IPS-18a (cell line): ENCODE results near the gene EPHA3.

Experiments
- H3K27ac ChIP-seq: one replicate; pipeline ENCODE4 v1.5.1; 2013; ENCODE audit warnings: low read length
- H3K27me3 ChIP-seq: one replicate; pipeline ENCODE4 v1.6.1; 2013; ENCODE audit warnings: mild to moderate bottlenecking, low read length; ENCODE audit not compliant: control insufficient read depth, insufficient read depth
- H3K36me3 ChIP-seq: one replicate; pipeline ENCODE4 v1.6.1; 2013; ENCODE audit warnings: low read depth, low read length; ENCODE audit not compliant: control insufficient read depth
- H3K4me1 ChIP-seq: one replicate; pipeline ENCODE4 v1.6.1; 2013; ENCODE audit warnings: low read depth, low read length; ENCODE audit not compliant: control insufficient read depth
- H3K4me3 ChIP-seq: one replicate; pipeline ENCODE4 v1.5.1; 2013; ENCODE audit warnings: low read length
- H3K9ac ChIP-seq: one replicate; pipeline ENCODE4 v1.6.1; 2013; ENCODE audit warnings: mild to moderate bottlenecking, low read length, moderate library complexity
- H3K9me3 ChIP-seq: one replicate; pipeline ENCODE4 v1.6.1; 2013; ENCODE audit warnings: low read depth, low read length; ENCODE audit not compliant: control insufficient read depth

EPHA3 gene

DNA sequence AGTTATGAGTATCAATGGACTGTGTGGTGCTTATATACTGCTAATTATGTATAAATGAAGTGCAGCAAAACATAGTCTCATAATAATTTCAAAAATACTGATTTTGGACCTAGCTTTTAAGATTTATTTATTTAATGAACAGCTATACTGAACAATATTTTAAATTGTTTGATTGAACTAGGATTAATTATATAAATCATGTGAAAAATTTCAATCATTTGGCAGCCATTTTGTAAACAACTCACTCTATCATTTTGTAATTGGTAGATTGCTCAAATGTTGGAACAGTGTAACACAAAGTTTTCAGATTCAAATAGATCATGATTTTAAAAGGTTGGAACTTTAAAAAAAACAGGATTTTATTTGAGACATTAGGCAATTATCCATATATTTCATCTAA is 47.0 kb downstream of the EPHA3 start:
- Histone ChIP-seq H3K27ac (no peak overlapping the region), H3K9ac (no peak overlapping the region), H3K4me1 (no peaks in the 10 kb centered on the region), H3K4me3 (no peak overlapping the region), H3K36me3 (no peaks in the 10 kb centered on the region), H3K27me3 (no peaks in the 10 kb centered on the region), H3K9me3 (no peaks in the 10 kb centered on the region)

DNA sequence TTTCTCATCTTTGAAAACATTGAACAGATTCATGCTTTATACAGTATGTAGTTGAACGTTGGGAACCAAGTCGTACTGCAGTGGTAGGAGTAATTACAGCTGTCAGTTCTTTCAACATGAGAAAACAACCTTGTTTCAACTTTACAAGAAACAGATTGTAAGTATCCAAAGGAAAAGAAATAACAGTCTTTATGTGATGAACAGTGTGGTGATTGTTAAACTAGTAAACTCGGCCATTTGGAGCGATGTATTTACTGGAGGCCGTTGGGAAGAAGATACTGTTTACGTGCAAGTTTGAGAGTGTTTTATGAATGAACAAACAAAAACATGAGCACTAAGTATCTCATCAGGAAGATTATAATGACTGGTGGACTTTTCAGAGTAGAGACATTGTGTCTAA is 48.4 kb downstream of the EPHA3 start:
- no peaks in the 10 kb centered on the region for H3K4me1 ChIP-seq
- no peaks in the 10 kb centered on the region for H3K27me3 ChIP-seq
- H3K36me3 ChIP-seq = no peaks in the 10 kb centered on the region
- H3K9me3 ChIP-seq = no peaks in the 10 kb centered on the region
- H3K9ac ChIP-seq = no peak overlapping the region
- H3K27ac ChIP-seq = no peak overlapping the region
- H3K4me3 ChIP-seq = no peak overlapping the region

DNA sequence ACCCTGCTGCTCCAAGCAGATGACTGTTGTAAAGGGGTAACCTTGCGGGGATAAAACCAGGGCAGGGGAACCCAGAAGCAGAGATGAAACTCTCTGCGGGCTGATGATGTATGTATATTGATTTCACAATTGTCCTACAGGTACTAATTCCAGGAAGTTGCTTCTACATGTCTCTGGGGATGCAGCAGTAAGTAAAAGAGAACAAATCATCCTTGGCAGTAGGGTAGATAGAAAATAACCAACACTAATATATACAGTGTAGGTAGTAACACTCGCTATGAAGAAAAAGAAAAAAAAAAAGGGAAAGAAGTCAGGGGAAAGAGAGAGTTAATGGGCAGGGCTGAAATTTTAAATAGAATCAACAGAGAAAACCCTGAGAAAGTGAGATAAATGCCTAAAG is 50.2 kb downstream of the EPHA3 start:
- H3K4me3 ChIP-seq = no peak overlapping the region
- H3K27me3 ChIP-seq = no peaks in the 10 kb centered on the region
- H3K9me3 ChIP-seq = no peaks in the 10 kb centered on the region
- H3K27ac ChIP-seq = no peak overlapping the region
- no peaks in the 10 kb centered on the region for H3K36me3 ChIP-seq
- no peaks in the 10 kb centered on the region for H3K4me1 ChIP-seq
- no peak overlapping the region for H3K9ac ChIP-seq

DNA sequence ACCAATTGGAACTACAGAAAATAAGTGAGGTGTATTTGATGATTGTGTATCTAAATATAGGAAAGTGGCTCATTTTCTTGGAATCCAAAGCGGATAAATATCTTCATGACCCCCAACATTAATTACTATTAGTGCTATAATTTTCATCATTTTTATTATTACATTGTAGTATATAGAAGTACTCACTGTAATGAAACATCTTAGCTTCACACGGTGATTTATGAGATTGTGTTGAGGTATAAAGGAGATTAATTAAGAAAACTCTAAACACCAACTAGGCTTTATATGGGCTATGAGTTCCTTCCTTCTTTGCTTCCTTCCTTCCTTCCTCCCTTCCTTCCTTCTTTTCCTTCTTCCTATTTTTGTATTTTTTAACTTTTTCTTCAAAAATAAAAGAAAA is 52.2 kb downstream of the EPHA3 start:
- Histone ChIP-seq H3K4me1 (peaks cover 7% of the 10 kb centered on the region), H3K9me3 (no peaks in the 10 kb centered on the region), H3K27me3 (no peaks in the 10 kb centered on the region), H3K36me3 (no peaks in the 10 kb centered on the region), H3K9ac (no peak overlapping the region), H3K4me3 (no peak overlapping the region), H3K27ac (no peak overlapping the region)

DNA sequence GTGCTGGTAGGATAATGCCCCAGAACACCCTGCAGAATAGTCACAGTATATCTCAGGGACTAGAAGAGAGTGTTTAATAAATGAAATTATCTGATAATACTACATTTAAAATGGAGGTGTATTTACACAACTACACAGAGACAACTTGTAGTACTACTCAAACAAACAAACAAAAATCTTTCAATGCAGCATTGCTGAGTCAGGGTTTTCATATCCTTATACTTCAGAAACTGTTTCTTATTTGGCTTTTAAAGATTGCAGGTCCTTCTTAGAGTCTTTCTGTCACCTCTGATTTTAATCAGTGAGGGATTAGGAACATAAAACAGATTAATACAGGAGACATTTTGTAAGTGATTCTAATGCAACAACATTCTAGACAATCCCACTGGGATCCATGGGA is 57.4 kb downstream of the EPHA3 start:
- no peak overlapping the region for H3K27ac ChIP-seq
- H3K4me3 ChIP-seq = no peak overlapping the region
- no peaks in the 10 kb centered on the region for H3K9me3 ChIP-seq
- peaks cover 23% of the 10 kb centered on the region for H3K4me1 ChIP-seq
- no peak overlapping the region for H3K9ac ChIP-seq
- H3K27me3 ChIP-seq = no peaks in the 10 kb centered on the region
- no peaks in the 10 kb centered on the region for H3K36me3 ChIP-seq

DNA sequence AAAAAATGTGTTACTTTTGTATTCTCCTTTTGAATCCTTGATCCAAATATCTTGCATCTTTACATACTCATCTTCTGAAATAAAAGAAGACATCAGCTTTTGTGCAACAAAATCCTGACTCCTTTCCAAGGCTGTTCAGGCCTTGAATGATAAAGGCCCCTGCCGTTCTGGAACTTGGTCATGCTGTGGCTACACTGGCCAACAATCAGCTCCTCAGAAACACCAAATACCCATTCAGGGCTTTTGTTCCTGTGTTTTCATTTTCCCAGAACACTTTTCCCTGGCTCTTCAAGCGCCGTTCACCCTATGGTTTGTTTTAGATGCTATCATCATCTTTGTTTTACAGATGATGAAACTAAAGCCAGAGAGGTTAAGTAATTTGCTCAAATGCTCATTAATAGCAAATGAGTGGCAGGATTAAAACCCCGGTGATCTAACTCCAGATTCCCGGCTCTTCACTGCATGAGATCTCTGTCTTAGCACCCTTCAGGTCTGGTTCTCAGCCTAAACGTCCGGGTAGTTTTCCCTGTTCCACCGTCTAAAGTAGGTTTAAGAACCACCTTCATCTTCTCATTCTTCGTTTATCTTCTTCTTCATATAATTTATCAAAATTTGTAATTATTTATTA is 58.3 kb downstream of the EPHA3 start:
- Histone ChIP-seq H3K27me3 (no peaks in the 10 kb centered on the region), H3K27ac (no peak overlapping the region), H3K9ac (no peak overlapping the region), H3K36me3 (no peaks in the 10 kb centered on the region), H3K9me3 (no peaks in the 10 kb centered on the region), H3K4me3 (peak overlapping the region; percentile 3), H3K4me1 (peaks cover 23% of the 10 kb centered on the region)

DNA sequence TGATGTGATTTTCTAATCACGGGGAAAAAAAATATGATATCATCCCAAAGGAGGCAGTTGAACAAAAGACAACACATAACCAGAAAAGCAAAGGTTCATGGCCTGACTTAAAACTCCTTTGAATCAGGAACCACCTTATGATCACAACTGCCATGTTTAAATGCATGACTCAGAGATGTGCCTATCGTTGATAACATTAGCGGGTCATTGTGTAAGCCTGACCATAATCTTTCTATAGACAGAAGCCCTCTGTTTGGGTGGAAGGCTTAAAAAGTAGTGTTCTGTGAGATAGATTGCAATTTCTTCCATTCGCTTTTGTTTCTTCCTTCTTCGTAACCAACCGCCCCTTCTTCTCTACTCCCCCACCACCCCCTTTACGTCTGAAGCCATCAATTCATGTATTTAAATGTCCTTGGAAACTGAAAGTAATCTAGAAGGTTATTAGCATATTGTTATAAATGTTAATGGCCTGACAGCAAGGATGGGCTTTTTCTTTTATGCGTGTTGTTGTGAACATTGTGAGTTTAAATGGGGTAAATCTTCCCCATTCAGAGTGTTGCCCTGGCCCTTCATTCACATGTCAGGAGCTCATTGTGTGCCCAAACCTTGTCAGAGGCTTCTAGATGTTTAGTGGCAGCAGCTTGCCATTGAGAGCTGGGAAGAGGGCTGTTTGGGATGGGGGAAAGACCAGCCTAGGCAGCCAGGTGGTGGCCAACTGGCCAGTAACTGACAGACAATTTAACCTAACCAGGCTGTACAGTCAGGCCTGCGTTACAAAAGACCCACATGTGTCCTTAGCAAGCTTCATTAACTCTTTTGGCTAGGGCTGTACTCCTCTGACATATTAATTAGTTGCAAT is 64.5 kb downstream of the EPHA3 start:
- H3K9me3 ChIP-seq = no peaks in the 10 kb centered on the region
- H3K4me3 ChIP-seq = no peak overlapping the region
- H3K4me1 ChIP-seq = peaks cover 32% of the 10 kb centered on the region
- no peak overlapping the region for H3K9ac ChIP-seq
- H3K27ac ChIP-seq = peak overlapping the region; percentile 21
- H3K36me3 ChIP-seq = no peaks in the 10 kb centered on the region
- no peaks in the 10 kb centered on the region for H3K27me3 ChIP-seq

DNA sequence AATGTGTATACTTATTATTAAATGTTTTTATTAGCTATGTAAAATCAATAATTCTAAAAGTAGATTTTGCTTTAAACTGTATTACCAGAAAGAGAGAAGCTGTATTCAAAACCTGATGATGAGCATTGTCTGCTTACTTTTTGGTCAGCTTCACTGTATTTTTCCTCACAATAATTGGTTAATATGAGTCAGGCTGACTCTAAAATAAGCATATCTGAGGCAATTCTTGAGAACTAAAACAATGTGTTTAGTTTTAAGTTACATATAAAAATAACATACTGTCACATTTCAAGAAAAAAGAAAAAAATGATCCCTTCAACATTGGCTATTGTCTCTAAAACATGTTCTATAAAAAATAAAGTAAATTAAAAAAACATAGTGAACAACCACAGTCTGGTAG is 66.1 kb downstream of the EPHA3 start:
- H3K4me1 ChIP-seq = peaks cover 27% of the 10 kb centered on the region
- no peaks in the 10 kb centered on the region for H3K36me3 ChIP-seq
- H3K27ac ChIP-seq = no peak overlapping the region
- H3K27me3 ChIP-seq = no peaks in the 10 kb centered on the region
- H3K9ac ChIP-seq = no peak overlapping the region
- no peak overlapping the region for H3K4me3 ChIP-seq
- no peaks in the 10 kb centered on the region for H3K9me3 ChIP-seq

DNA sequence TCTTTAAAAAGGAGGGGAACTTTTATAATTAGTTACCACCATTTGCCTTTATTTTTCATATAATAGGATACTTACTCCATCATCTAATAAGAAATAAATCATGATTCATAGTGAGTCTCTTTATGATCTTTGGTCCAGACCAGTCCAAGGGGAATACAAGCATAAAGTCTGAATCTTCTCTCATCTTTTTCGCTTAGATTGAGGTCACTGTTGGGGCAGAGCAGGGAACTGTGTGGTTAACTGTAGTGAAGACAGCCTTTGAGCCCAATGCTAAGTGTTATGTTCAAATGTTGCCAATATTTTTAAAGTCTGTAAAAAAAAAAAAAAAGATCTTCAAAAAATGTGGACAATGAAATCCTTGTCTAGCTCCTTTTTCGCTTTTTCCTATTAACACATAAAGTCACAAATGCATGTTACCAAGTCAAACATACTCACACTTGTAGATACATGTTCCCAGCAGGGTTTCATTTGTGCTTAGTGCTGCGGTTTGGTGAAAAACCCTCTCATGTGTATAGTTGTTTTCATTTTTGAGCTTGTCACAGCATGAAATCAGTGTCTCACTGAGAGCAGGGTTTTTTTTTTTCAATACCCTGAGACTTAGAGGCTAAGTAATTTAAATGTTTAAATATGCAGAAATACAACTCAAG is 72.1 kb downstream of the EPHA3 start:
- Histone ChIP-seq H3K4me3 (no peak overlapping the region), H3K9ac (no peak overlapping the region), H3K27ac (no peak overlapping the region), H3K9me3 (no peaks in the 10 kb centered on the region), H3K27me3 (no peaks in the 10 kb centered on the region), H3K4me1 (peaks cover 36% of the 10 kb centered on the region), H3K36me3 (no peaks in the 10 kb centered on the region)

DNA sequence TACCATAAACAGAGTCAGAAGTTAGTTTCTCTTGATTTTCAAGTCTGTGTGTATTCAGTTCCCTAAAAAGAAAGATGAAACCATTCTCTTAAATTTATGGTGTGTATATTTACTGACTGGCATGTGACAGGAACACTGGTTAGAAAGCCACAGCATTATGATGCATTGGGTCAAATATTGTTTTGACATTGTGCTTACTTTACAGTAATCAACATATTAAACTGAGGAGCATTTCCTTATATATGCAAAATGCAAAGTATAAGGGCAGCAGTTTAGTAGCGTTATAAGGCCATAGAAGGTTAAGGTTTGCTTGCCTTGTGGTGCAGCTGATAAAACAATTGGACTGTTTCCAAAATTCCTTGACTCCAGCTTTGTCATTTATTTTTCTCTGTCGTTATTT is 72.9 kb downstream of the EPHA3 start:
- no peak overlapping the region for H3K27ac ChIP-seq

DNA sequence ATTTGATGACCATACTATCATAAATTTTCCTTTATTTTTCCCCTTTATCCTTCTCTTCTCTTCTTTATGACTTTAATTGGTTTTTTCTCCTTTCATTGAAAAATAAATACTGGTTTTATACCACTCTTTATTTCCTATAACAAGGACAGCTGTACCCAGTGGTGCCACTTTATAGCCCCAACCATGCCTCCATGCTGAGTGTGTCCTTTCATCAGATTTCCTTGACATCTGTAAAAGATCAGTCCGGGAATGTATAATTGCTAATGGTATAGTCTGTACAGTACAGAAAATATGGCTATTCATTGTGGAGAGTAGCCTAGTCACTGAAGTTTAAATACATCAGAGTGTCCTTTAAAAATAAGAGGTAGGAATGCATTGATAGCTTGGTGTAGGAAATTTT is 74.6 kb downstream of the EPHA3 start:
- no peaks in the 10 kb centered on the region for H3K9me3 ChIP-seq
- H3K4me1 ChIP-seq = peaks cover 40% of the 10 kb centered on the region

More for the DNA sequence above, 72.9 kb downstream of the EPHA3 start:
- peaks cover 36% of the 10 kb centered on the region for H3K4me1 ChIP-seq
- H3K9me3 ChIP-seq = no peaks in the 10 kb centered on the region
- H3K4me3 ChIP-seq = no peak overlapping the region
- no peaks in the 10 kb centered on the region for H3K36me3 ChIP-seq
- no peaks in the 10 kb centered on the region for H3K27me3 ChIP-seq
- no peak overlapping the region for H3K9ac ChIP-seq

More for the DNA sequence above, 74.6 kb downstream of the EPHA3 start:
- Histone ChIP-seq H3K9ac (no peak overlapping the region), H3K4me3 (no peak overlapping the region), H3K27me3 (no peaks in the 10 kb centered on the region), H3K36me3 (no peaks in the 10 kb centered on the region), H3K27ac (no peak overlapping the region)
